ENCODE data around the gene MAML3. TPM values are rescaled to one million over a fixed set of nuclear protein-coding genes. Genes with fewer than 3 reads are reported as not detected.

MAML3 gene
- total RNA-seq, 1 donor from 2014 or later, result 2.7 TPM

- TF ChIP-seq CTCF (IDR thresholded peaks at IDR 0.05; ENCODE audit: insufficient read depth, low read length, poor library complexity, severe bottlenecking), result no peak
- Histone ChIP-seq H3K4me3 (ENCODE audit: low read depth, low read length) (peak overlapping the region; percentile 31), H3K27me3 (ENCODE audit: control insufficient read depth, insufficient read depth, low read length) (no peaks in the 10 kb centered on the region), H3K36me3 (ENCODE audit: control insufficient read depth, insufficient read depth, low read length) (no peaks in the 10 kb centered on the region)
- no peak for DNase-seq (ENCODE audit: low read depth)
Measured at GRCh38 chr4:139902321-139903320, 251.4 kb downstream of the MAML3 start.

GRCh38 chr4:139901531-139902320, 252.3 kb downstream of the MAML3 start:
- TF ChIP-seq CTCF (IDR thresholded peaks at IDR 0.05; ENCODE audit: insufficient read depth, low read length, poor library complexity, severe bottlenecking), result no peak
- no peak for DNase-seq (ENCODE audit: low read depth)
- peak overlapping the region; percentile 31 for H3K4me3 ChIP-seq (ENCODE audit: low read depth, low read length)
- no peaks in the 10 kb centered on the region for H3K36me3 ChIP-seq (ENCODE audit: control insufficient read depth, insufficient read depth, low read length)
- H3K27me3 ChIP-seq (ENCODE audit: control insufficient read depth, insufficient read depth, low read length), result no peaks in the 10 kb centered on the region

GRCh38 chr4:139900964-139901376, 253.0 kb downstream of the MAML3 start:
- no peaks in the 10 kb centered on the region for H3K36me3 ChIP-seq (ENCODE audit: control insufficient read depth, insufficient read depth, low read length)
- H3K27me3 ChIP-seq (ENCODE audit: control insufficient read depth, insufficient read depth, low read length), result no peaks in the 10 kb centered on the region
- H3K4me3 ChIP-seq (ENCODE audit: low read depth, low read length), result no peak overlapping the region
- DNase-seq (ENCODE audit: low read depth), result no peak
- TF ChIP-seq CTCF (IDR thresholded peaks at IDR 0.05; ENCODE audit: insufficient read depth, low read length, poor library complexity, severe bottlenecking), result no peak

GRCh38 chr4:139899346-139899745, 254.6 kb downstream of the MAML3 start:
- DNase-seq (ENCODE audit: low read depth), result no peak
- TF ChIP-seq CTCF (IDR thresholded peaks at IDR 0.05; ENCODE audit: insufficient read depth, low read length, poor library complexity, severe bottlenecking), result no peak
- Histone ChIP-seq H3K36me3 (ENCODE audit: control insufficient read depth, insufficient read depth, low read length) (no peaks in the 10 kb centered on the region), H3K4me3 (ENCODE audit: low read depth, low read length) (no peak overlapping the region), H3K27me3 (ENCODE audit: control insufficient read depth, insufficient read depth, low read length) (no peaks in the 10 kb centered on the region)

GRCh38 chr4:139898293-139898692, 255.7 kb downstream of the MAML3 start:
- Histone ChIP-seq H3K4me3 (ENCODE audit: low read depth, low read length) (no peak overlapping the region), H3K36me3 (ENCODE audit: control insufficient read depth, insufficient read depth, low read length) (no peaks in the 10 kb centered on the region), H3K27me3 (ENCODE audit: control insufficient read depth, insufficient read depth, low read length) (no peaks in the 10 kb centered on the region)
- DNase-seq (ENCODE audit: low read depth), result no peak
- TF ChIP-seq CTCF (IDR thresholded peaks at IDR 0.05; ENCODE audit: insufficient read depth, low read length, poor library complexity, severe bottlenecking), result no peak

All from kidney epithelial cell (primary cell).